ENCODE results near the gene TUBA8.
"Not testable (repeated sequence)": the region's sequence is repeated elsewhere in the genome, so short reads cannot be mapped to it uniquely, and the experiment has no call there.

DNA sequence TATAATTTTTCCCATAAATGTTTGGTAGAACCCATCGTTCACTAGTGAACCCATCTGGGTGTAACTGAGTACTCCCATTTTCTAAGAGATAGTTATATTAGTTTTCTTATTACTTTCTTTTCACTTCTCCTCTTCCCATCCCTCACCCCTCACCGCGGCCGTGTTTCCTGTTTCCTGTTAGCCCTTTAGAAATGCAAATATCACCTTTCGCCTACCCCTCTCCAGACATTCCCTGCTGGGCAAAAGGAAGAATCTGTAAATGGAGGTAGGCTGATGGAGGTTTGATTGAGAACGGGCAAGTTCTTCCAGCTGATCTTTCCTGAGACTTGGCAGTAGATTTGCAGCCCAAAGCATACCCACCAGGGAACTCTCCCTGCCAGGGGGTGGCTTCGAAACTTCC, 54.7 kb downstream of the TUBA8 start:
- TF ChIP-seq CTCF, POLR2A, EP300 (IDR thresholded peaks at IDR 0.05): not testable (repeated sequence)

Data from gastroesophageal sphincter (tissue), 3 donors.